H54 (cell line): ENCODE data around the gene AVPR1B.

ENCODE experiments used
- DNase-seq: peaks from one replicate; pipeline ENCODE4 v3.0.0; 2011; ENCODE audit warnings: low spot score, mixed read lengths; ENCODE audit not compliant: insufficient read length
- FAIRE-seq: peaks from 3 replicates; lab custom pipeline; 2011; peaks lifted over from hg19 to GRCh38; lab: Jason Lieb, UNC
- POLR2A ChIP-seq: IDR thresholded peaks from 2 replicates; pipeline ENCODE4 v1.6.1; 2011; ENCODE audit warnings: low read depth, mild to moderate bottlenecking, low read length

The AVPR1B gene

DNA sequence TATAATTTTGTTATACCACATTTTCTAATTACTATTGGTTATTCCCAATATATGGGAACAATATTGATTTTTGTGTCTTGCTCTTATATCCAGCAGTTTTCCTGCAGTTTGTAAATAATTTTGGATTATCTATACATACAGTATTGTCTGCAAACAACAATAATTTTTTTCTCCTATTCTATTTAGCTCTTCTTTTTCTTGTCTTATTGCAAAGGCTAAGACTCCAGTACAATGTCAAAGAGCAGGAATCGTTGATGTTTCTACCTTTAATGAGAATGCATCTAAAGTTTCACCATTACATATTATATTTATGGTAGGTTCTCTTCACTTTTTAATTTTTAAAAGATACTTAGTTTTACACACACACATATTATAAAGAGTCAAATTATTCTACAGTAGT, 4.1 kb upstream of the AVPR1B start:
- TF ChIP-seq POLR2A, result no peak
- DNase-seq, result no peak
- no peak for FAIRE-seq

DNA sequence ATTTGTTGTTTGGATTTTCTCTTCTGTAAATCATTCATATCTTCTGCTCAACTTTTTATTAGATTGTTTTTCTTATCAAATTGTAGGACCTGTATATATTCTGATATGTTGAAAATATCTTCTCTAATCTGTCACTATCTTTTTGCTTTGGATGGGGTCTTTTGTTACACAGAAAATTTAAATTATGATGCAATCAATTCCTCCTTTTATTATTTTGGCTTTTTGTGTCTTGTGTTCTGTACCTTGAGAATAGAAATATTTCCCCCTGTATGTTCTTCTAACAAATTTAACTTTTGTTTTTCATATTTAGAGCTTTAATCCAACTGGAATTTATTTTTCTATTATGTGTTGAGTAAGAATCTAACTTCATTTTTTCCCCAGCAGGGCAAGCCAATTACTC, 3.2 kb upstream of the AVPR1B start:
- FAIRE-seq, result no peak
- TF ChIP-seq POLR2A, result no peak
- no peak for DNase-seq

DNA sequence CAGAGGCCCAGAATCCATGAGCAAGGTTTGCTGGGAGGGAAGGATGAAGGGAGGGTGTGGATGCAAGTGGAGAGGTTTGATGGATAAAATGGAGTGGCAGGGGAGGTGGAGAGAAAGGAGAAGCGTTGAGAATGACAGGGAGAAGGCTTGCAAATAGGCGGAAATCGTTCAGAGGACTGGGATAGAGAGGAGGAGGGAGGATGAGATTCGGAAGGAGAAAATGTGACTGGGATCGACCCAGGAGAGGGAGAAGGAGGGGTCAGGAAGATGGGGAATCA, 376 bp downstream of the AVPR1B start:
- DNase-seq, result no peak
- no peak for FAIRE-seq
- no peak for TF ChIP-seq POLR2A

DNA sequence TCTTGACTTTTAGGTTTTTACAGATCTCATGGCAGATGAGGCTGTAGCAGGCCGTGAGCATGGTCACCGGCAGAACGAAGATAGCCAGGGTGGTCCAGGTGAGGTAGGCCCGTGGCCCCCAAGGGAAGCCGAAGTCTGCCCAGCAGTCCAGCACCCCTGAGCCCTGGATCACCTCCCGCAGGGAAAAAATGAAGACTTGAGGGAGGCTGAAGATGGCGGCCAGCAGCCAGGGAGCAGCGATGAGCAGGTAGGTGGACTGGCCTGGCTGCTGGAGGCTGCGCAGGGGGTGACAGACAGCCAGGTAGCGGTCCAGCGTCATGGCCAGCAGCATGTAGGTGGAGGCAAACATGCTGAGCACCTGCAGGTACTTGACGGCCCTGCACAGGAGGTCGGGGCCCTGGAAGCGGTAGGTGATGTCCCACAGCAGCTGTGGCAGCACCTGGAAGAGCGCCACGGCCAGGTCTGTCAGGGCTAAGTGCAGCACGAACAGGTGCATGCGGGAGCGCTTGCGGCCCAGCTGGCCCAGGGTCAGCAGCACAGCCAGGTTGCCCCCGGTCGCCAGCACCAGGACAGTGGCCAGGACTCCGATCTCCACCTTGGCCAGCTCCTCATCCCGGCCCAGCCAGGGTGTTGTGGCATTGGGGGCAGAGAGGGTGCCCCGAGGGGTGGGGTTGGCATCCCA, 856 bp downstream of the AVPR1B start:
- no peak for DNase-seq
- FAIRE-seq, result no peak
- TF ChIP-seq POLR2A, result no peak

DNA sequence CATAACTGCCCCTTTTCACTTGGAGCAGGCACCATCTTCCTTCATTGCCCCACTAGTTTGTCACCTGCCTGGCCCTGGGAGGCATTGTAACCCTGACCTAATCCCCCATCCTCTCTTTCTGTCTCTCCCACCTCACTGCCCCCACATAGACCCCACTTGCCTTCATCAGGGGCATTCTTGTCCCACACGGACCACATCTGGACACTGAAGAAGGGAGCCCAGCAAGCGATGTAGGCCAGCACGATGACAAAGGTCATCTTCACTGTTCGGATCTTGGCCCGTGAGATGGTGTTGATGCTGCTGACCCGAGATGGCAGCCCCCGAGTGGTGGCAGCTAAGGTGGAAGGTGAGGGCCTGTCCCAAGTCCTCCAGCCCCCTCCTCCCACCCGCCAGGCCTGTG, 1.4 kb downstream of the AVPR1B start:
- FAIRE-seq, result no peak
- DNase-seq, result no peak
- no peak for TF ChIP-seq POLR2A

DNA sequence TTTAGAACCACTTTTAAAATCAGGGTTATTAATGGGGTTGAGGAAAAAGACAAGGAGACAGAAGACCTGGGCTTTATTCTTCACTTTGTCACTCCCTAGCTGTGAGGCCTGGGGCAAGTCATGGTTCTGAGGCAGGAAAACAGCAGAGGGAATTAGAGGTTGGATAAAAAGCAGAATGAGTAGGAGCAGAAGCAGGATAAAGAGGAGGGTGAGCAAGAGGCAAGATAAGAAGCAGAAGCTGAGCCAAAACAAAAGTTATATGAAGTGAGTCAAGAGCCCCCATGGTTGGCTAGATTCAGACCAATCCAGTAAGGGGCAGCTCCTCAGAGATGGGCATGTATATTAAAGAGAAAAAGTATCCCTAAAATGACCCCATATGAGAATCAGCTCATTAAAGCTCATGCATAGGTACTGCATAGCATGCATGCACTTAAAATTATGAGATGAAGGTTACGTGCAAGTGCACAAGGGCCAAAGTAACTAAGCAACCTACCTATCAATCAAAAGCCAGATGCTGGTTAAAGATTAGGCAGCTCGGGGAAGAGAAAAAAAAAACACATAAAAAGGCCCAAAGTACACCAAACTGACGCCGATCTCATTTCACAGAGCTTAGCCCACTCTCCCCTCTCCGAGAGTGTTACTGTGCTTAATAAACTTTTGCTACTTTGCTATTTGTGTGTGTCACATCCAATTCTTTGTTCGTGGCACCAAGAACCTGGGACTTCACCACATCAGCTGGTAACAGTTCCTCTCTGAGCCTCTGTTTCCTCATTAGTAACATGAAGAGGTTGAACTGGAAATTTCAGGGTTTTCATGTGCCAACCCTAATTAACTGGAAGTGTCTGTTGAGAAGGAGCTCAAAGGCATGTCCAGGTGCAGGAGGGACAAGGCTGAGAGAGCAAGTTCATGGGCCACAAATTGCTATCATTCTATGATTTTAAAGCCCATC, 2.2 kb downstream of the AVPR1B start:
- FAIRE-seq (no peak), DNase-seq (no peak)
- TF ChIP-seq POLR2A, result no peak

DNA sequence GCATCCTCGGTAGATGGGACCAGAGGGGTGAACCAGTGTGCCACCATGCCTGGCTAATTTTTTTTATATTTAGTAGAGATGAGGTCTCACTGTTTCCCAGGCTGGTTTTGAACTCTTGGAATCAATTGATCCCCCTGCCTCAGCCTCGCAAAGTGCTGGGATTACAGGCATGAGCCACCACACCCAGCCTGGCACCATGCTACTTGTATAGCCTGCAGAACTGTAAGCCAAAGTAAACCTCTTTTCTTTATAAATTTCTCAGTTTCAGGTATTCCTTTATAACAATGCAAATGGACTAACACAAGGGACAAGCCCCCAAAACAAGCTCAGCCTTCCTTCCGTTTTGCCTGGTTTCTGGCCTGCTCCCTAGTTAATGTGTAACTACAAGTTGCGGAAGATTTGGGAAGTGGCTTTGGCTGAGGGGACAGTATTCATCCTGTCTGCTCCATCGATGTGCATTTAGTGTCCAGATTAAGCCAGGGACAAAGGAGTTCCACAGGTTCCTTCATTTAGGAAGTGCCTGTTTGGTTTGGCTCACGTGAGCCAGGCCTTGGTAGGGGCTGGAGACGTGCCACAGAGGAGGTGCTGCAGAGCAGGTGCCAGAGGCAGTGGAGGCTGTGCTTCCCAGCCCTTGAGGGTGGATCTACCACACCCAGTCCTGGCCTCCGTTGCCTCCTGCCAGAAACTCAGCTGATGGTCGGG, 4.4 kb downstream of the AVPR1B start:
- FAIRE-seq, result no peak
- TF ChIP-seq POLR2A, result no peak
- DNase-seq, result no peak

DNA sequence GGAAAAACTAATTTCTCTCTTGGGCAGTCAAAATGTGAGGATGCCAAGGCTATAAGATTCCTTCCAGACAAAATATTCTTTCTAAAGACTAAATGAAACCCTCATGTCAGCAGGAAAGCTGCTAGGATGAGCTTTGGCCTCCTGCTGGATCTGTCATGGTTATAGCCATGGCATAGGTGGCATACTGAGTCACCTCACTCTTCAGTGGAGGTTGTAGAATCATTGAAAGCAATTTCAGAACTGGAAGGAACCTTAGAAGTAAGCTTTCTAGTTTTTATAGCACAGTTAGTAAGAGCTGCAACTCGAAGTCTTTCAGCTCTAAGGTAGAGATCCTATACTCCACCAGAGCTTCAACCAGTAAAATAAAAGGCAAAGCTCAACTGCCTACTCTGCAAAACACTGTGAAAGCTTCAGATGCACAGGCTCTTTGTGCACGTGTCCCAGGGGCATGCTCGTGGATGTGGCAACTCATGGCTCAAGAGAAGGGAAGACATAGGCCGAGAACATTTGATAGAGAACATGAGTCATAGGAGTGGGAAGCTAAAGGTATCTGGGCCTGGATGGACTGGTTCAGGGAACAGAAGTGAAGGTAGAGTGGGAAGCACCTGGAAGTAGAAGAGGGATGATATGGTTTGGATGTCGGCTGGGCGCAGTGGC, 5.8 kb downstream of the AVPR1B start:
- FAIRE-seq, result no peak
- no peak for DNase-seq
- TF ChIP-seq POLR2A, result no peak

DNA sequence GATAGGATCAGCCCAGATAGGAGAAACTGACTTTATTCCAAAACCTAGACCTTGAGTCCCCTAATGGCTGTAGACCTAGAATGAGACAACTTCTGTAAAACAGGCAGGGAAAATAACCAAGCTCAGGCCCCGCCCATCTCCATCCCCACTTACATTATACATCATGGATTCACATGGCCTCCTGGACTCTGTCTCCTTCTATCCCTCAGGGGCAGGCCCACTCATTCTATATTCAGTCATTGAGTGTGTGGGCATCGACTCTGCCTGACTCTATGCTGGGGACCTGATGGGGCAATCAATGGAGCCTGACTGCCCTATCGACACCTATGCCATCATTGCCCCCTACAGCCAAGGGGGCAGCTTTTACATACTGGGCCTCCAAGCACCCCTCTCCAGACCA, 6.4 kb downstream of the AVPR1B start:
- FAIRE-seq (no peak), DNase-seq (no peak)
- no peak for TF ChIP-seq POLR2A

DNA sequence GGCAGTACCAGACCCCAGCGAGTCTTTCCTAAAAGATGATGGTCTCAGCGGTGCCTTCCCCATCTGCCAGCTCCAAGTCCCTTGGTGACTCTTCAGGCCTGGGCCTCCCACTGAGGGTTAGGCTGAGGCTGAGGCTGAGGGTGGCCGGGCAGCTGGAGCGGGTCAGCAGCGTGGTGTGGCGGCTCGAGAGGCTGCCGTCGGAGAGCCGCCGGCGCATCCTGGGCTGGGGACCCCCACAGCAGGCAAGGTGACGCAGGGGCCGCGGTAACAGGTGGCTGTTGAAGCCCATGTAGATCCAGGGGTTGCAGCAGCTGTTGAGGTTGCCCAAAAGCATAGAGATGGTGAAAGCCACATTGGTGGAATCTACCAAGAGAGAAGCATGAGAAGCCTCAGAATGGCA, 7.0 kb downstream of the AVPR1B start:
- FAIRE-seq, result no peak

DNA sequence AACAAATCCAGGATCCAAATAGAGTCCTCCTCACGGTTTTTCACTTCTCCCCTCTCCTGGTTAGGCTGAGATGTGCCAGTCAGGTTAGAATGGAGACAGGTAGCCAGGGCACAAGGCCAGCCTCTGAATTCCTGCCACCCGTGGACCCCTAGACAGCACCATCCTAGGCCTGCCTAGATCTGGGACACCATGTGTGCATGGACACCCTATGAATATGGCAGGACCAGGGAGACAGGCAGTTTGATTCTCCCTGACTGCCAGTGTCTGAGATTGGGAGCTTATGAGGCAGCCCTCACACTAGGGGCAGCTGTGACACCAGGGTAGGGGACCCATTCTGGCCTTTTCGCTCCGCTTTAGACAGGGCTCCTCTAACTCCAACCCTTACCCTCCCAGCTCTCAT, 7.5 kb downstream of the AVPR1B start:
- no peak for TF ChIP-seq POLR2A
- FAIRE-seq (no peak), DNase-seq (no peak)

More for the DNA sequence above, 7.0 kb downstream of the AVPR1B start:
- TF ChIP-seq POLR2A, result no peak
- DNase-seq, result no peak

DNA sequence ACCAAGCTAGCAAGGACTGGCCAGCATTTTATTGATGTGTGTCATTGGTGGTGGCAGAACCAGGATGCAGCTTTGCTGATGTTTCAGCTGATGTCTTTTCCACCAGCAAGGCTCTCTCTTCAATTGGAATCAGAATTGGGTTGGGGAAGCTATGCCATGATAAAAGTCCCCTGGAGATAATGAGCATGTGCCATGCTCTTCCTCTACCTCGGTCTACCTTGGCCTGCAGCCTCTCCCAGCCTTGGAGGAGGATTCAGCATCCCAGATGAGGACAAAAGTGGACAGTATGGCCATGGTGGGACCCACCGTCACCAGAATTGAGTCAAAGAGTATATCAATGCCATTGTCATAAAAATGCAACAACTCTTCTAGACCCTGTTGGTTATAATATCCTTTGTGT, 8.6 kb downstream of the AVPR1B start:
- FAIRE-seq (no peak), DNase-seq (no peak)
- TF ChIP-seq POLR2A, result no peak

DNA sequence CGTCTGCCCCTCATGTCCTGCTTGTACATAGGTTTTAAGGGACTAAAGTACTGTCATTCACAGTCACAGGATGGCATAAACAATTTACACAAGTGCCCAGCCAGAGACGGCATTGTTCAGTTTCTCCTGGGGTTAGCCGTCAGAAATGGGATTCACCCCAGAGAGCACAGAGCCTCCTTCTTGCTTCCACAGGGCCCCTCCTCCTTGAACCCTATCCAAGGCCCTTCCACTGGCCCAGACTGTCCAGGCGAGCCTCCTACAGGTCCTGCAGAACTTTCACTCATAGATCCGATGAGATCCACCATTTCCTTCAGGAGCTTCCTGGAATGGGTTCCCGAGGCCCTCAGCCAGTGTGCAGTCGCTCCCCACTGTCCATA, 10.0 kb downstream of the AVPR1B start:
- no peak for FAIRE-seq
- no peak for TF ChIP-seq POLR2A
- no peak for DNase-seq
